GM10248 (cell line): ENCODE data around the gene FRAT2.

Source experiments
- CTCF ChIA-PET: fragments of 300-600 bp; sonication (Branson Sonifier 250); formaldehyde crosslinking; extraction: SDS; loops from one replicate; lab custom pipeline; 2021; ENCODE audit warnings: antibody characterized with exemption; lab: Yijun Ruan, JAX
- POLR2A ChIA-PET: fragments of 350-650 bp; sonication (Branson Sonifier 250); formaldehyde crosslinking; extraction: SDS; loops from one replicate; lab custom pipeline; 2020; ENCODE audit warnings: antibody characterized with exemption; lab: Yijun Ruan, JAX
- DNase-seq: peaks from one replicate; pipeline ENCODE4 v3.0.0; 2012; ENCODE audit errors: extremely low spot score
- TF ChIP-seq, protein P1 (sequence below): IDR thresholded peaks from 2 replicates; pipeline ENCODE4 v1.5.1; 2012; ENCODE audit warnings: mild to moderate bottlenecking, low read depth; ENCODE audit errors: extremely low read depth, missing control alignments, control extremely low read depth

FRAT2 gene

DNA sequence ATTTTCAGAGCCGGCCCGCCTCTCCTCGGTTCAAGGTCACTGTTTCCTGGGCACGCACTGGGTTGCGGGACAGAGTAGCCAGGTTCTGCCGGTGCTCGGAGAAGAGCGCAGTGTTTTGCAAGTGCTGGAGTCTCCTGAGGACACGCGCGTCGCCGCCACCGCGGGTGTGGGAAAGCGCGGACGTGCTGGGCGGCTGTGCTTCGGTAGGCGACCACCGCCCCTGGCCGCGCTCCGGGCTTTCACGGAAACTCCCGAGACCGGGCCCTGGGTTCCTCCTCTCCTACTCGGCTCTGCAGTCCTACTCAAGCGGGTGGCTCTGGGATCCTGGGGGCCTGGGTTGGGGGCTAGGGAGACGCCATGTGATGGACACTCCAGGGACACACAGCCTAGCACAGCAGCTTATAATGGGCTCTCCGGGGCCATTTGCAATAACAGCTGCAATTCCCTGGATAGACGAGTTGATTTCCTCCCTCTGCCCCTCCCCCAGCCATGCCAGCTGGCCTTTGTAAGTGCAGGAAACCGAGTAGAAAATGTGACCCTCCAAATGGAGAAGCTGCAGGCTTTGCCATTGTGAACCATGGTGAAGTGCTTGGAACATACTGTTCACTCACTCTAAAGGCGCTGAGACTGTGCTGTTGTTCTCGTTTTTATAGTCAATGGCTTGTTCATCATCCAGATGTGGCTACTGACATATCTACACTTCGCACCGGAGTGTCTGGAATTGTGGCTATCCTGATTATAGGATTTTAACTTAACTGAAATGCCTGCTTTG lies 13.3 kb downstream of the FRAT2 start:
- no peak for DNase-seq
- ChIA-PET CTCF (interaction anchor here (1.5 kb wide), 1 partner anchor 10 kb away, joined by 5 read pairs; no protein-coding TSS in a partner anchor), POLR2A (no interaction called here)
- TF ChIP-seq, protein P1, sequence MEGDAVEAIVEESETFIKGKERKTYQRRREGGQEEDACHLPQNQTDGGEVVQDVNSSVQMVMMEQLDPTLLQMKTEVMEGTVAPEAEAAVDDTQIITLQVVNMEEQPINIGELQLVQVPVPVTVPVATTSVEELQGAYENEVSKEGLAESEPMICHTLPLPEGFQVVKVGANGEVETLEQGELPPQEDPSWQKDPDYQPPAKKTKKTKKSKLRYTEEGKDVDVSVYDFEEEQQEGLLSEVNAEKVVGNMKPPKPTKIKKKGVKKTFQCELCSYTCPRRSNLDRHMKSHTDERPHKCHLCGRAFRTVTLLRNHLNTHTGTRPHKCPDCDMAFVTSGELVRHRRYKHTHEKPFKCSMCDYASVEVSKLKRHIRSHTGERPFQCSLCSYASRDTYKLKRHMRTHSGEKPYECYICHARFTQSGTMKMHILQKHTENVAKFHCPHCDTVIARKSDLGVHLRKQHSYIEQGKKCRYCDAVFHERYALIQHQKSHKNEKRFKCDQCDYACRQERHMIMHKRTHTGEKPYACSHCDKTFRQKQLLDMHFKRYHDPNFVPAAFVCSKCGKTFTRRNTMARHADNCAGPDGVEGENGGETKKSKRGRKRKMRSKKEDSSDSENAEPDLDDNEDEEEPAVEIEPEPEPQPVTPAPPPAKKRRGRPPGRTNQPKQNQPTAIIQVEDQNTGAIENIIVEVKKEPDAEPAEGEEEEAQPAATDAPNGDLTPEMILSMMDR, result no peak

DNA sequence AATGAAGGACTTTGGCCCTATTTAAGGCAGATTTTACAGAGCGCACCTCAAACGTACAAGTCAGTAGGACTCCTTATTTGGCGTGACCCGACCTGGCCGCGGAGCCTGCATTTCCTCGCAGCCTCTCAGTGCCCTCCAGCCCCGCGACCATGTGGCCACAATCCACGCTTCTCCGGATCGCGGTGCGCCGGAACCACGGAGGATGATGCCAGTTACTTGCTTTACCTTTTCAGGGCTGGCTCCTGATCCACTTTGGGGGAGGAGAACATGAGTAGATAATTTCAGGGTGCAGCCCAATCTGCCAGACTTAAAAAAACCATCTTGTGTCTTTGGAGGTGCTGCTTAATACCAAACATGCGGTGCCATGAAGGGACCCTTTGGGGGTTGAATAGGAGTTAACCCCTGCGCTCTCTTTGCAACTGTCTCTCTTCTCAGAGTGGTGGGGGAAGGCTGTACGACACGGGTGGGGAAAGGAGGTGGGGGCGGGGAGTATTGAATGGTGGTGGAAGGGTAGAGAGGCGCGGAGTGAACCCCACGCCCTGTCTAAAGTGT lies 14.0 kb downstream of the FRAT2 start:
- no peak for DNase-seq
- ChIA-PET CTCF (interaction anchor here (1.2 to 2.3 kb wide), 3 partner anchors 8 to 42 kb away, joined by 3 to 24 read pairs (median 3); partner anchors contain the start of gene FRAT2), POLR2A (no interaction called here)
- TF ChIP-seq, protein P1, result no peak

DNA sequence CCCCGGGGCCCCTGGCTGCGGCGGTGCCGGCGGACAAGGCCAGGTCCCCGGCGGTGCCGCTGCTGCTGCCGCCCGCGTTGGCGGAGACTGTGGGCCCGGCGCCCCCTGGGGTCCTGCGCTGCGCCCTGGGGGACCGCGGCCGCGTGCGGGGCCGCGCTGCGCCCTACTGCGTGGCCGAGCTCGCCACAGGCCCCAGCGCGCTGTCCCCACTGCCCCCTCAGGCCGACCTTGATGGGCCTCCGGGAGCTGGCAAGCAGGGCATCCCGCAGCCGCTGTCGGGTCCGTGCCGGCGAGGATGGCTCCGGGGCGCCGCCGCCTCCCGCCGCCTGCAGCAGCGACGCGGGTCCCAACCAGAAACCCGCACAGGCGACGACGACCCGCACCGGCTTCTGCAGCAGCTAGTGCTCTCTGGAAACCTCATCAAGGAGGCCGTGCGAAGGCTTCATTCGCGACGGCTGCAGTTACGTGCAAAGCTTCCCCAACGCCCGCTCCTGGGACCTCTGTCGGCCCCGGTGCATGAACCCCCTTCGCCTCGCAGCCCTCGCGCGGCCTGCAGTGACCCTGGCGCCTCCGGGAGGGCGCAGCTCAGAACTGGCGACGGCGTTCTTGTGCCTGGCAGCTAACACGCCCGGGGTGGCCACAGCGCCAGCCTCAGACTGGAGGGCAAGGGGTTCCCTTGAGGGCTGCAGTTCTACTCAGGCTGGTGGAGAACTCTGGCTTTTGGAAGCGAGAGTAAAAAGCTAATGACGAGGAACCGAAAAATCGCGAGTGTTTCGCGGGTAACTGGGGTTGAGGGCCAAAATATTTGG lies 14.7 kb downstream of the FRAT2 start:
- ChIA-PET CTCF (interaction anchor here (0.8 to 2.3 kb wide), 5 partner anchors 9 to 42 kb away, joined by 3 to 24 read pairs (median 3); partner anchors contain the start of genes ARHGAP19 and FRAT2), POLR2A (interaction anchor here (1.2 kb wide), 1 partner anchor 11 kb away, joined by 3 read pairs; no protein-coding TSS in a partner anchor)
- TF ChIP-seq, protein P1, result peak; percentile 22
- peak; percentile 50 for DNase-seq

DNA sequence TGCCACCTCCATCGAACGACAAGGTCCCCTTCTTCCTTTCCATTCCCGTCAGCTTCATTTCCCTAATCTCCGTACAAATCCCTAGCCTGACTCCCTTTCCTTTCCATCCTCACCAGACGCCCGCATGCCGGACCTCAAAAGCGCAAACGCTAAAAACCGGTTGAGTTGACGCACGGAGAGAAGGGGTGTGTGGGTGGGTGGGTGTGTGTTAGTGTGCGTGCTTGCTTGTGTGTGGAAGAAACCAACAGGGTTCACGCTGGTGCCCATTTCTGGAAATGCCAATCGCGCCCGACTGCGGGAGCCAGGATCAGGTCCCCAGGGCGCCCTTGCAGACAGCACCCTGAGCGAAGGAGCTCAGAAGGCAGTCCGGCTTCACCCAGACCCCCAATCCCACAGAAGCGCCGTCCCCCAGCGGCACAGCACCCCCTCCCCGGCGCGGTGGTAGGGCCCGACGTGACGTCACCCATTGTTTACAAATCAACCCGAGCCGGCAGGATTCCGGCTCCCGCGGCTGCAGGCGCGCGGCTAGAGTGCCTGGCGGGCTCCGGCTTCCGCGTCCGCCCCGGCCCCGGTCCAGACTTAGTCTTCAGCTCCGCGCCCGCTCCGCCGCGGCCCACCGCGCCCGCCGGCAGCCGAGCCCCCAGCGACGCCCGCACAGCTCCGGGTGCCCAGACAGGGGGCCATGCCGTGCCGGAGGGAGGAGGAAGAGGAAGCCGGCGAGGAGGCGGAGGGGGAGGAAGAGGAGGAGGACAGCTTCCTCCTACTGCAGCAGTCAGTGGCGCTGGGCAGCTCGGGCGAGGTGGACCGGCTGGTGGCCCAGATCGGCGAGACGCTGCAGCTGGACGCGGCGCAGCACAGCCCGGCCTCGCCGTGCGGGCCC lies 15.5 kb downstream of the FRAT2 start, which contains the start of gene FRAT1:
Gene FRAT1 (plus strand): TSS at position 500 of the 880 bp plus-strand sequence. CDS start 183 bp downstream, at position 683.
- TF ChIP-seq, protein P1, result no peak
- ChIA-PET POLR2A (interaction anchor here (1.2 kb wide), 1 partner anchor 12 kb away, joined by 3 read pairs; no protein-coding TSS in a partner anchor), CTCF (interaction anchor here (0.8 to 2.3 kb wide), 5 partner anchors 10 to 41 kb away, joined by 3 to 24 read pairs (median 3); partner anchors contain the start of genes ARHGAP19 and FRAT2)
- peak; percentile 83 for DNase-seq

DNA sequence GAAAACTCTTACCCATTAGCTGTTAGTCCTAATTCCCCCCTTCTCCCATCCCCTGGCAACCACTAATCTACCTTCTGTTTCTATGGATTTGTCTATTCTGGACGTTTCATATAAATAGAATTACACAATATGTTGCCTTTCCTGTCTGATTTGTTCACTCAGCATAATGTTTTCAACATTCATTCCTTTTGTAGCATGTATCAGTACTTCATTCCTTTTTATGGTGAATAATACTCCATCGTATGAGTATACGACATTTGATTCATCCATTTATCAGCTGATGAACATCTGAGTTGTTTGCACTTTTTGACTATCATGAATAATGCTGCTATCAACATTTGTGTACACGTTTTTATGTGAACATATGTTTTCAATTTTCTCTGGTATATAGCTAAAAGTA lies 19.9 kb downstream of the FRAT2 start:
- POLR2A ChIA-PET, result no interaction called here
- no peak for DNase-seq
- CTCF ChIA-PET, result interaction anchor here (1.5 kb wide), 1 partner anchor 9 kb away, joined by 3 read pairs; no protein-coding TSS in a partner anchor
- TF ChIP-seq, protein P1, result no peak
